DOHH2 (cell line): Measurements from ENCODE around the gene PRDM11.

Source experiments
- EZH2phosphoT487 ChIP-seq: fragments of 200-600 bp; sonication (generic); IDR thresholded peaks from 2 replicates; pipeline ENCODE4 v1.6.1; 2017; ENCODE audit warnings: borderline replicate concordance, mild to moderate bottlenecking, antibody characterized with exemption, low read length, moderate library complexity, mixed read lengths
- TF ChIP-seq, protein P1 (sequence below): fragments of 200-600 bp; sonication (generic); IDR thresholded peaks from one replicate; pipeline ENCODE4 v1.5.1; 2014; ENCODE audit warnings: antibody characterized with exemption, mild to moderate bottlenecking, low read depth, low read length; ENCODE audit not compliant: poor library complexity, severe bottlenecking

GRCh38 chr11:45212566-45213315, 66.3 kb downstream of the PRDM11 start:
- TF ChIP-seq, protein P1, sequence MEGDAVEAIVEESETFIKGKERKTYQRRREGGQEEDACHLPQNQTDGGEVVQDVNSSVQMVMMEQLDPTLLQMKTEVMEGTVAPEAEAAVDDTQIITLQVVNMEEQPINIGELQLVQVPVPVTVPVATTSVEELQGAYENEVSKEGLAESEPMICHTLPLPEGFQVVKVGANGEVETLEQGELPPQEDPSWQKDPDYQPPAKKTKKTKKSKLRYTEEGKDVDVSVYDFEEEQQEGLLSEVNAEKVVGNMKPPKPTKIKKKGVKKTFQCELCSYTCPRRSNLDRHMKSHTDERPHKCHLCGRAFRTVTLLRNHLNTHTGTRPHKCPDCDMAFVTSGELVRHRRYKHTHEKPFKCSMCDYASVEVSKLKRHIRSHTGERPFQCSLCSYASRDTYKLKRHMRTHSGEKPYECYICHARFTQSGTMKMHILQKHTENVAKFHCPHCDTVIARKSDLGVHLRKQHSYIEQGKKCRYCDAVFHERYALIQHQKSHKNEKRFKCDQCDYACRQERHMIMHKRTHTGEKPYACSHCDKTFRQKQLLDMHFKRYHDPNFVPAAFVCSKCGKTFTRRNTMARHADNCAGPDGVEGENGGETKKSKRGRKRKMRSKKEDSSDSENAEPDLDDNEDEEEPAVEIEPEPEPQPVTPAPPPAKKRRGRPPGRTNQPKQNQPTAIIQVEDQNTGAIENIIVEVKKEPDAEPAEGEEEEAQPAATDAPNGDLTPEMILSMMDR = no peak
- no peak for TF ChIP-seq EZH2phosphoT487
